HG02852 (cell line): ENCODE results near the gene HABP2.
A peak's percentile ranks its signal among the peaks of the same experiment; 100 is the strongest.

Experiments used
- ATAC-seq: cut with Tn5 transposase; IDR thresholded peaks from one replicate; pipeline ENCODE4 v1.9.1; 2021; ENCODE audit warnings: mild to moderate bottlenecking, moderate library complexity; ENCODE audit not compliant: unreplicated experiment

The HABP2 gene

GRCh38 chr10:113554214-113554613, 1.4 kb downstream of the HABP2 start:
- no peak for ATAC-seq

- ATAC-seq, result no peak
Observed at GRCh38 chr10:113555245-113555644, 2.4 kb downstream of the HABP2 start.

GRCh38 chr10:113555751-113556150, 2.9 kb downstream of the HABP2 start:
- no peak for ATAC-seq

GRCh38 chr10:113557424-113557862, 4.6 kb downstream of the HABP2 start:
- no peak for ATAC-seq

- no peak for ATAC-seq
Observed at GRCh38 chr10:113557903-113558321, 5.1 kb downstream of the HABP2 start.

GRCh38 chr10:113560071-113560470, 7.2 kb downstream of the HABP2 start:
- no peak for ATAC-seq

GRCh38 chr10:113561214-113561613, 8.4 kb downstream of the HABP2 start:
- no peak for ATAC-seq

- ATAC-seq, result no peak
Observed at GRCh38 chr10:113562069-113562468, 9.2 kb downstream of the HABP2 start.

GRCh38 chr10:113562704-113563103, 9.9 kb downstream of the HABP2 start:
- no peak for ATAC-seq

GRCh38 chr10:113563306-113564088, 10.6 kb downstream of the HABP2 start:
- peak; percentile 97 for ATAC-seq

- no peak for ATAC-seq
Observed at GRCh38 chr10:113565364-113565763, 12.5 kb downstream of the HABP2 start.

- no peak for ATAC-seq
Observed at GRCh38 chr10:113566888-113567287, 14.0 kb downstream of the HABP2 start.

- ATAC-seq, result no peak
Observed at GRCh38 chr10:113569576-113569975, 16.7 kb downstream of the HABP2 start.

GRCh38 chr10:113572520-113573290, 19.9 kb downstream of the HABP2 start:
- ATAC-seq, result no peak

GRCh38 chr10:113573368-113573767, 20.5 kb downstream of the HABP2 start:
- ATAC-seq, result no peak

GRCh38 chr10:113576852-113577251, 24.0 kb downstream of the HABP2 start:
- no peak for ATAC-seq

- no peak for ATAC-seq
Observed at GRCh38 chr10:113578773-113579172, 25.9 kb downstream of the HABP2 start.

GRCh38 chr10:113581092-113581491, 28.2 kb downstream of the HABP2 start:
- ATAC-seq, result no peak

- ATAC-seq, result no peak
Observed at GRCh38 chr10:113583571-113583970, 30.7 kb downstream of the HABP2 start.

GRCh38 chr10:113585949-113586348, 33.1 kb downstream of the HABP2 start:
- ATAC-seq, result no peak

GRCh38 chr10:113589201-113589770, 36.4 kb downstream of the HABP2 start:
- no peak for ATAC-seq

GRCh38 chr10:113590581-113590980, 37.7 kb downstream of the HABP2 start:
- no peak for ATAC-seq
